ENCODE results near the gene TUFT1.

TUFT1 gene

GRCh38 chr1:151502859-151503780 is 37.0 kb upstream of the TUFT1 start:
- no peak for DNase-seq (ENCODE audit: extremely low spot score)
- ChIA-PET POLR2A (no interaction called here), CTCF (interaction anchor here (0.6 kb wide), 1 partner anchor 44 kb away, joined by 3 read pairs; the partner anchor contains the start of gene POGZ)
- TF ChIP-seq CTCF (IDR thresholded peaks at IDR 0.05; ENCODE audit: control extremely low read depth, extremely low read depth, low read depth, missing control alignments): no peak

DNA sequence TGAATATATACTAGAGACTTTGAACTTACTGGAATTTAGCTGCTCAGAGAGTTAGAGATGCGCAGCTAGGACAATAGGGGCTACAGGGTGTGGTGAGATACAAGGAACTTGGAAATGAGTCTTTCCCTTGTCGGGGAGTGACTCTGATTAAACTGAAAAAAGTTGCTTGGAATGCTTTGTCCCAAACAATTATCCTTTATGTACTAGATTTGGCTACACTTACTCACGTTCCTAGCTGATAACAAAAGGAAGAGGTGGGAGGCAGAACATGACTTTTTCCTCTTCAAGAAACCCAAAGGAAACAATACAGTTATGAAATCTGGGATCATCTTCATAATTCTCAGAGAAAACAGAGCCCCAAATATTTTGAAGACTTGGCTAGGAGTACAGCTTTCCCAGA is 35.9 kb upstream of the TUFT1 start:
- no peak for DNase-seq (ENCODE audit: extremely low spot score)
- POLR2A ChIA-PET: no interaction called here
- CTCF ChIA-PET: interaction anchor here (0.8 to 1.2 kb wide), 2 partner anchors 10 to 31 kb away, joined by 3 read pairs; no protein-coding TSS in a partner anchor
- no peak for TF ChIP-seq CTCF (IDR thresholded peaks at IDR 0.05; ENCODE audit: control extremely low read depth, extremely low read depth, low read depth, missing control alignments)

DNA sequence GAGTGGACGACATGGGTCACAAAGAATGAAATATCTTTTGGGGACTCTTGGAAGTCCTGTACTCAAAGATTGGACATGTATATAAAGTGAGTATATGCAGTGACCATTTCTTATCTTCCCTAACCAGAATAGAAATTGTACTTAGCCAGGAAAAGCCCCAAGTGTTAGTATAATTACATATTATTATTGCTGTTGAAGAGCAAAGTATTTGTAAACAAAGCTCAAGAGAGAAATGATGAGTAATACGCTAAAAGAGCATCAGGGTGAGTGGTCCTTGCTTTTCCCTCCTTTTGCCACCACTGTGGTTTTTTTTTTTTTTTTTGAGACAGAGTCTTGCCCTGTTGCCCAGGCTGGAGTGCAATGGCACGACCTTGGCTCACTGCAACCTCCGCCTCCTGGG is 35.4 kb upstream of the TUFT1 start:
- ChIA-PET POLR2A (no interaction called here), CTCF (interaction anchor here (0.8 to 3.2 kb wide), 4 partner anchors 10 to 60 kb away, joined by 3 to 10 read pairs (median 4); no protein-coding TSS in a partner anchor)
- TF ChIP-seq CTCF (IDR thresholded peaks at IDR 0.05; ENCODE audit: control extremely low read depth, extremely low read depth, low read depth, missing control alignments): no peak
- no peak for DNase-seq (ENCODE audit: extremely low spot score)

GRCh38 chr1:151508833-151509232 is 31.3 kb upstream of the TUFT1 start:
- DNase-seq (ENCODE audit: extremely low spot score): no peak
- TF ChIP-seq CTCF (IDR thresholded peaks at IDR 0.05; ENCODE audit: control extremely low read depth, extremely low read depth, low read depth, missing control alignments): no peak
- ChIA-PET POLR2A (no interaction called here), CTCF (no interaction called here)

DNA sequence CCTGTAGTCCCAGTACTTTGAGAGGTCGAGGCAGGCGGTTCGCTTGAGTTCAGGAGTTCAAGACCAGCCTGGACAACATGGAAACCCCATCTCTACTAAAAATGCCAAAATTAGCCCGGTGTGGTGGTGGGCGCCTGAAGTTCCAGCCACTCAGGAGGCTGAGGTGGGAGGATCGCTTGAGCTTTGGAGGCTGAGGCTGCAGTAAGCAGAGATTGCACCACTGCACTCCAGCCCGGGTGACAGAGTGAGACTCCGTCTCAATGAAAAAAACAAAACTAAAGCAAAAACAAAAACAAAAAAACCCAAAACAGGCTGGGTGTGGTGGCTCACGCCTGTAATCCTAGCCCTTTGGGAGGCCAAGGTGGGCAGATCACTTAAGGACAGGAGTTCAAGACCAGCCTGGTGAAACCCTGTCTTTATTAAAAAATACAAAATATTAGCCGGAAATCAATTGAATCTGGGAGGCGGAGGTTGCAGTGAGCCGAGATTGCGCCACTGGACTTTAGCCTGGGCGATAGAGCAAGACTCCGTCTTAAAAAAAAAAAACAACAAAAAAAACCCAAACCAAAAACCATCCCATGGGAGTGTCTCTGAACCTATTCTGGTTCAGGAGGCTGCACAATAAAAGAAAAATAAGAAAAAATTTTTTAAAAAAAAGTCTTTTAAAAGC is 30.6 kb upstream of the TUFT1 start:
- DNase-seq (ENCODE audit: extremely low spot score): no peak
- POLR2A ChIA-PET: no interaction called here
- no peak for TF ChIP-seq CTCF (IDR thresholded peaks at IDR 0.05; ENCODE audit: control extremely low read depth, extremely low read depth, low read depth, missing control alignments)
- CTCF ChIA-PET: interaction anchor here (1.4 to 2.1 kb wide), 2 partner anchors 16 to 24 kb away, joined by 5 to 6 read pairs; no protein-coding TSS in a partner anchor

DNA sequence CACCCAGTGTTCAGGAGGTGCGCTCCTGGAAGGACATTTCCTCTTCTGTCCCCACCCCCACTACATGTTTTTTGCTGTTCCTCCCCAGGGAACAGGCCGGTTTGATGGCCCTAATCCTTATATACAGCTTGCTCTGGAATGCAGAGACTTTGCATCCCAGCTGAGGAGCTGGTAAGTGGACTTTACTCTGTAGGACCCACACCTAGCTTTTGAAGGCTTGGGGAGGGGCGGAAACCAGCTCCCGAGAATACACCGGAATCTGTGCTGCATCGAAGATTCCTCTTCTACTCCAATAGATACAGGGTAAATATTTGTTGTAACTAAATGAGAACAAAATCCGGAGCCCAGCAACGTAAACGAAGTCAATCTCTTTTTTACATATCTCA is 30.1 kb upstream of the TUFT1 start:
- DNase-seq (ENCODE audit: extremely low spot score): no peak
- no peak for TF ChIP-seq CTCF (IDR thresholded peaks at IDR 0.05; ENCODE audit: control extremely low read depth, extremely low read depth, low read depth, missing control alignments)
- POLR2A ChIA-PET: no interaction called here
- CTCF ChIA-PET: interaction anchor here (1.4 to 2.1 kb wide), 3 partner anchors 16 to 30 kb away, joined by 3 to 6 read pairs (median 5); no protein-coding TSS in a partner anchor

Data from GM10248 (cell line).